Gastroesophageal sphincter (tissue), 4 donors: ENCODE data around the gene CBLB. TPM values are rescaled to one million over a fixed set of nuclear protein-coding genes. Genes with fewer than 3 reads are reported as not detected.
"Not testable (repeated sequence)": the region's sequence is repeated elsewhere in the genome, so short reads cannot be mapped to it uniquely, and the experiment has no call there.

ENCODE experiments used
- ATAC-seq: fragments of 150-250 bp; one replicate; pipeline ENCODE4 v1.9.1; 2016; ENCODE audit warnings: mild to moderate bottlenecking, moderate library complexity
- H3K27ac ChIP-seq, 4 donors: fragments of 200-600 bp; sonication (generic) in 3 of 4; 1 replicate in 3 of 4; 2 replicates in 1 of 4; pipeline ENCODE4 v1.5.1; 2016 to 2019
- H3K27me3 ChIP-seq: fragments of 200-600 bp; sonication (generic); one replicate; pipeline ENCODE4 v1.5.1; 2019
- H3K36me3 ChIP-seq, 2 donors: fragments of 200-600 bp; sonication (generic); one replicate each; pipeline ENCODE4 v1.5.1; 2019; ENCODE audit warnings: control low read depth in 1 of 2
- H3K4me1 ChIP-seq, 3 donors: fragments of 200-600 bp; sonication (generic); 1 replicate in 2 of 3; 2 replicates in 1 of 3; pipeline ENCODE4 v1.5.1; 2016 to 2019; ENCODE audit warnings: control low read depth in 2 of 3
- H3K4me3 ChIP-seq, 2 donors: fragments of 200-600 bp; sonication (generic); one replicate each; pipeline ENCODE4 v1.5.1; 2019; ENCODE audit warnings: mild to moderate bottlenecking in 1 of 2, moderate library complexity in 1 of 2
- H3K9me3 ChIP-seq, 3 donors: fragments of 200-600 bp; sonication (generic); one replicate each; pipeline ENCODE4 v1.5.1; 2017 to 2019; ENCODE audit warnings: control low read depth in 2 of 3
- CTCF ChIP-seq, 4 experiments: fragments of 200-600 bp in 2 of 4; fragments of 450-650 bp in 2 of 4; sonication (generic) in 1 of 4; IDR thresholded peaks; one replicate each; pipeline ENCODE4 v1.5.1; 2017 to 2019; ENCODE audit warnings: antibody characterized with exemption in 4 of 4, mild to moderate bottlenecking in 2 of 4, moderate library complexity in 2 of 4
- EP300 ChIP-seq: sonication (generic); formaldehyde crosslinking; IDR thresholded peaks from one replicate; pipeline ENCODE4 v1.6.1; 2017; ENCODE audit warnings: antibody characterized with exemption, mild to moderate bottlenecking
- POLR2A ChIP-seq, 2 donors: fragments of 450-650 bp; IDR thresholded peaks; one replicate each; pipeline ENCODE4 v1.6.1; 2017; ENCODE audit warnings: antibody characterized with exemption in 2 of 2, mild to moderate bottlenecking in 2 of 2, moderate library complexity in 1 of 2
- POLR2AphosphoS5 ChIP-seq: sonication (generic); formaldehyde crosslinking; IDR thresholded peaks from one replicate; pipeline ENCODE4 v1.6.1; 2017; ENCODE audit warnings: antibody characterized with exemption
- WGBS, 2 donors: methylation state at CpG; one replicate each; pipeline ENCODE4 v1.1.5; 2018; ENCODE audit warnings: low coverage in 1 of 2; 5-methylcytosine and 5-hydroxymethylcytosine counted together
- total RNA-seq, 4 donors: library from RNA; depleted of rRNA; stranded (reverse); fragments of >200 nt; gene quantifications; one replicate each; pipeline ENCODE4 v1.1.0, GENCODE V29; 2016

Gene CBLB
- total RNA-seq, 4 donors from 2014 or later = 27.4 to 59.4 (median 40.4) TPM

GRCh38 chr3:105728771-105729312 is 140.0 kb downstream of the CBLB start:
- Histone ChIP-seq H3K27ac (no peak overlapping the region), H3K4me3 (no peak overlapping the region), H3K9me3 (peaks cover 0 to 5% (median 0%) of the 10 kb centered on the region in 3 donors), H3K36me3 (peaks cover 0 to 45% of the 10 kb centered on the region in 2 donors), H3K4me1 (no peaks in the 10 kb centered on the region), H3K27me3 (no peaks in the 10 kb centered on the region)
- 76 to 85% methylated on average over 3 of the region's 3 CpGs for WGBS, 2 donors
- TF ChIP-seq CTCF (IDR thresholded peaks at IDR 0.05) = no peak
- no peak for TF ChIP-seq EP300
- TF ChIP-seq POLR2AphosphoS5 = no peak
- no peak for TF ChIP-seq POLR2A (IDR thresholded peaks at IDR 0.05)
- ATAC-seq = no peak

GRCh38 chr3:105727036-105727435 is 141.8 kb downstream of the CBLB start:
- not testable (repeated sequence) for H3K4me3 ChIP-seq, H3K27me3 ChIP-seq, H3K27ac ChIP-seq, ATAC-seq, H3K4me1 ChIP-seq, H3K9me3 ChIP-seq
- peaks cover 0 to 27% of the 10 kb centered on the region in 2 donors for H3K36me3 ChIP-seq
- WGBS, 2 donors = 98 to 100% methylated on average over 3 of the region's 3 CpGs

GRCh38 chr3:105722943-105723556 is 145.8 kb downstream of the CBLB start:
- TF ChIP-seq EP300 (no peak), POLR2A (IDR thresholded peaks at IDR 0.05) (no peak), POLR2AphosphoS5 (no peak), CTCF (IDR thresholded peaks at IDR 0.05) (no peak)
- Histone ChIP-seq H3K4me3 (no peak overlapping the region), H3K36me3 (peaks cover 5 to 30% of the 10 kb centered on the region in 2 donors), H3K27me3 (no peaks in the 10 kb centered on the region), H3K9me3 (peaks cover 0 to 5% (median 0%) of the 10 kb centered on the region in 3 donors), H3K4me1 (no peaks in the 10 kb centered on the region), H3K27ac (no peak overlapping the region)
- WGBS, 2 donors = 67 to 89% methylated on average over 3 of the region's 3 CpGs
- ATAC-seq = no peak

GRCh38 chr3:105719791-105720190 is 149.0 kb downstream of the CBLB start:
- no peak overlapping the region for H3K27ac ChIP-seq
- H3K9me3 ChIP-seq = no peaks in the 10 kb centered on the region
- WGBS, 2 donors = 80 to 84% methylated on average over 11 of the region's 12 CpGs
- no peaks in the 10 kb centered on the region for H3K4me1 ChIP-seq
- H3K27me3 ChIP-seq = no peaks in the 10 kb centered on the region
- no peak for TF ChIP-seq POLR2A (IDR thresholded peaks at IDR 0.05)
- no peak for TF ChIP-seq POLR2AphosphoS5
- no peak for TF ChIP-seq EP300
- no peak for TF ChIP-seq CTCF (IDR thresholded peaks at IDR 0.05)
- peaks cover 5 to 42% of the 10 kb centered on the region in 2 donors for H3K36me3 ChIP-seq
- H3K4me3 ChIP-seq = no peak overlapping the region
- ATAC-seq = no peak

- no peak overlapping the region for H3K4me3 ChIP-seq
- H3K4me1 ChIP-seq = no peaks in the 10 kb centered on the region
- no peaks in the 10 kb centered on the region for H3K27me3 ChIP-seq
- H3K9me3 ChIP-seq = no peaks in the 10 kb centered on the region
- H3K27ac ChIP-seq = no peak overlapping the region
- H3K36me3 ChIP-seq = peaks cover 5 to 61% of the 10 kb centered on the region in 2 donors
- TF ChIP-seq EP300 (no peak), CTCF (IDR thresholded peaks at IDR 0.05) (no peak), POLR2A (IDR thresholded peaks at IDR 0.05) (no peak), POLR2AphosphoS5 (no peak)
- 55 to 69% methylated on average over 3 of the region's 3 CpGs for WGBS, 2 donors
- no peak for ATAC-seq
Observed at GRCh38 chr3:105715372-105715771, 153.4 kb downstream of the CBLB start.
